ENCODE results near the gene MOB3B. TPM values are rescaled to one million over a fixed set of nuclear protein-coding genes. Genes with fewer than 3 reads are reported as not detected.

Gene MOB3B
- total RNA-seq, 1 donor from 2014 or later: 1.1 TPM

DNA sequence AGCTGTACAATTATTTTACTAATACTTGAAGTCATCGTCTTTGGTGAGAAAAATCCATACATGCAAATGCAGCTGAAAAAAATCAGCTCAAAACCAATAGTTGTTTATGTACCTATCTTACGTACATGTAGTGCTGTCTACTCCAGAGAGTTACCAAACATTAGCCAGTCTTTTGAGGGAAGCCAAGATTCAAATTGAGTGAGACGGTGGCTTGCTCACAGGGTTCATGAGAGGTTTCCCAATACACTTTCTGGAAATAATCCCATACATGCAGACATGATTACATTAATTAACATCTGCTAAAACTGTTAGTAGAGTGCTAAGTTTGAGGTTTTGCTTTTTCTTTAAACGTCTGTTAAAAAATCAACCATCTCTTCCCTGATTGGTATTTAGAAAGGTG lies 41.4 kb upstream of the MOB3B start:
- FAIRE-seq (no peak), DNase-seq (ENCODE audit: low read depth) (no peak)
- Histone ChIP-seq H3K36me3 (ENCODE audit: control insufficient read depth, insufficient read depth, low read length) (peaks cover 2% of the 10 kb centered on the region), H3K4me3 (ENCODE audit: low read depth, low read length) (no peak overlapping the region), H3K27me3 (ENCODE audit: control insufficient read depth, insufficient read depth, low read length) (no peaks in the 10 kb centered on the region)
- no peak for TF ChIP-seq CTCF (IDR thresholded peaks at IDR 0.05; ENCODE audit: insufficient read depth, low read length, severe bottlenecking)

GRCh38 chr9:27569406-27569805 lies 39.8 kb upstream of the MOB3B start:
- FAIRE-seq (no peak), DNase-seq (ENCODE audit: low read depth) (peak; percentile 94)
- H3K36me3 ChIP-seq (ENCODE audit: control insufficient read depth, insufficient read depth, low read length): peaks cover 2% of the 10 kb centered on the region
- no peak overlapping the region for H3K4me3 ChIP-seq (ENCODE audit: low read depth, low read length)
- no peaks in the 10 kb centered on the region for H3K27me3 ChIP-seq (ENCODE audit: control insufficient read depth, insufficient read depth, low read length)
- no peak for TF ChIP-seq CTCF (IDR thresholded peaks at IDR 0.05; ENCODE audit: insufficient read depth, low read length, severe bottlenecking)

DNA sequence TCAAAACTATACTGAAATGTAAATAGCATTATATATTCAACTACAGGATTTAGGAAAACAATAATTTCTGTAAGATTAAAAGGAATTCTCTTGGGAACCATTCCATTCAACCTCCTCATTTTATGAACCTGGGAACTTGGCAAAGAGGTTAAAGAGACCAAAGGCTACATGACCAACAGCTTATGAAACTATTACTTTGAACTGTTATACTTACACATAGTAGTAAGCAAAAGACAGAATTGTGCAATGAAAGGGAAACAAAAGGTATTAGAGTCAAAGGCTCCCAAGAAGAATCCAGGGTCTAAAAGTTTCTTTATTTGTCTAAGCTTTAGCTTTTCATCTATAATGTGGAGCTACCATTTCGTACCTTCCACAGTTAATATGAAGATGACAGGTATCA lies 36.5 kb upstream of the MOB3B start:
- FAIRE-seq (no peak), DNase-seq (ENCODE audit: low read depth) (no peak)
- TF ChIP-seq CTCF (IDR thresholded peaks at IDR 0.05; ENCODE audit: insufficient read depth, low read length, severe bottlenecking): no peak

DNA sequence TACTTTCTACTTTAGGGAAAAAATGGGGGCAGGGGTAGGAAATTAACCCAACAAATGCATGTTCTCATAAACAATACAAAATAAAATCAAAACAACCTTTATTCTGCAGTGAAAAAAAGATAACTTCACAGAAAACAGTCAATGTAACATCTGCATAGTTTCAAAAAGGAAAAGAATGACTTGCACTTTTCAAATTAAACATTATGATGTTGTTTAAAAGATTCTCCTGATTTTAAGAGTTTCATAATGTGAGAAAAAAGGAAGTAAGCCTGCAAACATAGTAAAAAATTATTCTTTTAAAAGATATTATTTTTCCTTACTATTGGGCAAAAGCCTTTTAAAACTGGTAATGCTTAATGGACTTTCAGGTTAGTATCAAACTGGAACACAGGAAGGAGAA lies 36.1 kb upstream of the MOB3B start:
- FAIRE-seq (no peak), DNase-seq (ENCODE audit: low read depth) (no peak)
- Histone ChIP-seq H3K36me3 (ENCODE audit: control insufficient read depth, insufficient read depth, low read length) (peaks cover 2% of the 10 kb centered on the region), H3K4me3 (ENCODE audit: low read depth, low read length) (no peak overlapping the region), H3K27me3 (ENCODE audit: control insufficient read depth, insufficient read depth, low read length) (no peaks in the 10 kb centered on the region)
- no peak for TF ChIP-seq CTCF (IDR thresholded peaks at IDR 0.05; ENCODE audit: insufficient read depth, low read length, severe bottlenecking)

More for the DNA sequence above, 36.5 kb upstream of the MOB3B start:
- H3K36me3 ChIP-seq (ENCODE audit: control insufficient read depth, insufficient read depth, low read length): peaks cover 2% of the 10 kb centered on the region
- H3K27me3 ChIP-seq (ENCODE audit: control insufficient read depth, insufficient read depth, low read length): no peaks in the 10 kb centered on the region
- H3K4me3 ChIP-seq (ENCODE audit: low read depth, low read length): no peak overlapping the region

DNA sequence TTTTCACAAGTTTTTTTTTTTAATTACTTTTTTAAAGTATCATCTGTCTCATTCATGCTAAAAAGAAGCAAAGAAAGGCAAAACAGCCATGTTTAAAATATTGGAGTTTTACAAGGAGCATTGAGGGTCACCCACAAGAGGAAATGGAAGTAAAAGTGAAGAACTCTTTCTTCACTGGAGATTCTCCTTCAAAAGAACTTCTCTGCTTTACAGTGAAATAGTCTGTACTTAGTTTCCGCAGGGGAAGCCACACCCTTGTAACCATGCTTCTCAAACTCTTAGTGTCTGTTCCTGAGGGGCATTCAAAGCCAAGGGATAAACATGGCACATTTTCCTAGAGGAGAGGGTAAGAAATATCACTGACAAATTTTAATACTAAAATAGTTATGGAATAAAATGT lies 35.1 kb upstream of the MOB3B start:
- Histone ChIP-seq H3K36me3 (ENCODE audit: control insufficient read depth, insufficient read depth, low read length) (peaks cover 2% of the 10 kb centered on the region), H3K4me3 (ENCODE audit: low read depth, low read length) (no peak overlapping the region), H3K27me3 (ENCODE audit: control insufficient read depth, insufficient read depth, low read length) (no peaks in the 10 kb centered on the region)
- FAIRE-seq: no peak
- TF ChIP-seq CTCF (IDR thresholded peaks at IDR 0.05; ENCODE audit: insufficient read depth, low read length, severe bottlenecking): no peak
- DNase-seq (ENCODE audit: low read depth): no peak

- H3K27me3 ChIP-seq (ENCODE audit: control insufficient read depth, insufficient read depth, low read length): no peaks in the 10 kb centered on the region
- no peak overlapping the region for H3K4me3 ChIP-seq (ENCODE audit: low read depth, low read length)
- FAIRE-seq: no peak
- no peak for DNase-seq (ENCODE audit: low read depth)
- TF ChIP-seq CTCF (IDR thresholded peaks at IDR 0.05; ENCODE audit: insufficient read depth, low read length, severe bottlenecking): no peak
- peaks cover 2% of the 10 kb centered on the region for H3K36me3 ChIP-seq (ENCODE audit: control insufficient read depth, insufficient read depth, low read length)
Observed at GRCh38 chr9:27563738-27564430, 34.3 kb upstream of the MOB3B start.

Data from bronchial epithelial cell (primary cell).